A549 (cell line): ENCODE measurements around the gene MAP1LC3A. TPM values are rescaled to one million over a fixed set of nuclear protein-coding genes. Genes with fewer than 3 reads are reported as not detected.
A peak's percentile ranks its signal among the peaks of the same experiment; 100 is the strongest.
"Not testable (repeated sequence)": the region's sequence is repeated elsewhere in the genome, so short reads cannot be mapped to it uniquely, and the experiment has no call there.

Source experiments
- ATAC-seq, 2 experiments: fragments of 200-7000 bp in 1 of 2; fragments of >200 bp in 1 of 2; cut with Nextera tagmentation in 1 of 2; cut with Tn5 transposase in 1 of 2; 3 replicates each; pipeline versions ENCODE4 v1.8.0 to v1.9.1; 2018 to 2020; ENCODE audit warnings: mild to moderate bottlenecking in 1 of 2, moderate library complexity in 1 of 2
- CTCF ChIA-PET: fragments of 300-600 bp; sonication (Branson Sonifier 250); formaldehyde crosslinking; extraction: SDS; loops from one replicate; lab custom pipeline; 2021; ENCODE audit warnings: antibody characterized with exemption, inconsistent platforms; lab: Yijun Ruan, JAX
- POLR2A ChIA-PET: fragments of 350-600 bp; formaldehyde crosslinking; extraction: SDS; loops from one replicate; lab custom pipeline; 2021; ENCODE audit warnings: antibody characterized with exemption, inconsistent platforms; lab: Yijun Ruan, JAX
- DNase-seq, 2 experiments: peaks; one replicate each; pipeline versions ENCODE4 v3.0.0 to v3.0.0-alpha.2; 2011 to 2016; ENCODE audit warnings: low read depth in 1 of 2, low spot score in 1 of 2
- FAIRE-seq: peaks from 2 replicates; lab custom pipeline; 2011; peaks lifted over from hg19 to GRCh38; lab: Jason Lieb, UNC
- H3K27ac ChIP-seq, 2 experiments: fragments of >200 bp; sonication (Bioruptor Twin); formaldehyde crosslinking; 3 replicates each; pipeline ENCODE4 v1.5.1; 2016 to 2017
- H3K4me1 ChIP-seq: fragments of >200 bp; sonication (Bioruptor Twin); formaldehyde crosslinking; 3 replicates; pipeline ENCODE4 v1.6.1; 2016
- H3K4me2 ChIP-seq: fragments of >200 bp; sonication (Bioruptor Twin); formaldehyde crosslinking; 3 replicates; pipeline ENCODE4 v1.6.1; 2016
- H3K4me3 ChIP-seq: fragments of >200 bp; sonication (Bioruptor Twin); formaldehyde crosslinking; 3 replicates; pipeline ENCODE4 v1.5.1; 2016
- H3K9me3 ChIP-seq: fragments of >200 bp; sonication (Bioruptor Twin); formaldehyde crosslinking; 3 replicates; pipeline ENCODE4 v1.6.1; 2016
- BCL3 ChIP-seq: fragments of >200 bp; sonication (Bioruptor Twin); formaldehyde crosslinking; IDR thresholded peaks from 3 replicates; pipeline ENCODE4 v1.6.1; 2016
- CBX2 ChIP-seq: fragments of 200-600 bp; sonication (generic); IDR thresholded peaks from 2 replicates; pipeline ENCODE4 v1.6.1; 2016; ENCODE audit warnings: low read depth, mild to moderate bottlenecking, borderline replicate concordance
- CEBPB ChIP-seq, 2 experiments: fragments of >200 bp in 1 of 2; sonication (Bioruptor Twin) in 1 of 2; formaldehyde crosslinking in 1 of 2; IDR thresholded peaks; 2 replicates each; pipeline ENCODE4 v1.6.1; 2012 to 2016
- CHD2 ChIP-seq: fragments of 150-350 bp; IDR thresholded peaks from 2 replicates; pipeline ENCODE4 v1.6.1; 2014; ENCODE audit warnings: low read length; ENCODE audit not compliant: partially characterized antibody
- ELK1 ChIP-seq: fragments of 150-350 bp; IDR thresholded peaks from 2 replicates; pipeline ENCODE4 v1.6.1; 2014; ENCODE audit warnings: low read depth, mild to moderate bottlenecking, low read length
- FOSL2 ChIP-seq, 2 experiments: fragments of 450-650 bp in 1 of 2; fragments of >200 bp in 1 of 2; sonication (Bioruptor Twin) in 1 of 2; formaldehyde crosslinking; IDR thresholded peaks; 2 replicates each; pipeline versions ENCODE4 v1.5.0 to v1.6.1; 2016 to 2020; ENCODE audit warnings: mild to moderate bottlenecking in 1 of 2, moderate library complexity in 1 of 2
- FOXS1 ChIP-seq: fragments of 250-450 bp; sonication (Bioruptor Pico); IDR thresholded peaks from 2 replicates; pipeline ENCODE4 v1.5.0; 2020; ENCODE audit warnings: mild to moderate bottlenecking, moderate library complexity
- HES2 ChIP-seq: fragments of >200 bp; sonication (Bioruptor Twin); formaldehyde crosslinking; IDR thresholded peaks from 2 replicates; pipeline ENCODE4 v1.6.1; 2016
- HOXB13 ChIP-seq: fragments of 250-450 bp; sonication (Bioruptor Pico); IDR thresholded peaks from 2 replicates; pipeline ENCODE4 v1.5.0; 2020; ENCODE audit warnings: low read depth, mild to moderate bottlenecking, moderate library complexity
- JUN ChIP-seq, 2 experiments: fragments of >200 bp; sonication (Bioruptor Twin); formaldehyde crosslinking; IDR thresholded peaks; 2 replicates in 1 of 2; 3 replicates in 1 of 2; pipeline ENCODE4 v1.6.1; 2016 to 2017
- MAFK ChIP-seq: fragments of 450-650 bp; IDR thresholded peaks from 2 replicates; pipeline ENCODE4 v1.6.1; 2014; ENCODE audit not compliant: partially characterized antibody
- REST ChIP-seq: fragments of 200-600 bp; sonication (generic); IDR thresholded peaks from 2 replicates; pipeline ENCODE4 v1.6.1; 2016; ENCODE audit warnings: antibody characterized with exemption, mild to moderate bottlenecking, moderate library complexity
- SREBF2 ChIP-seq: fragments of 450-650 bp; IDR thresholded peaks from 2 replicates; pipeline ENCODE4 v1.6.1; 2014; ENCODE audit warnings: mild to moderate bottlenecking, moderate library complexity
- TP53 ChIP-seq: fragments of 250-450 bp; sonication (Bioruptor Pico); IDR thresholded peaks from 2 replicates; pipeline ENCODE4 v1.5.0; 2021; ENCODE audit warnings: mild to moderate bottlenecking, moderate library complexity
- USF2 ChIP-seq: fragments of 450-650 bp; IDR thresholded peaks from 2 replicates; pipeline ENCODE4 v1.6.1; 2014; ENCODE audit warnings: antibody characterized with exemption
- WGBS: methylation state at CpG from one replicate; pipeline ENCODE4 v1.1.6; 2017; ENCODE audit errors: missing lambda C conversion rate; 5-methylcytosine and 5-hydroxymethylcytosine counted together
- polyA plus RNA-seq, 4 experiments: library from polyadenylated mRNA; depleted of rRNA in 3 of 4; stranded (reverse); fragments of >200 nt; fragmentation: RNase III in 1 of 4; extraction: RNeasy Plus Mini Kit Qiagen cat#74134 plus additional on column Dnase treatment in 1 of 4; gene quantifications; 2 replicates in 3 of 4; 3 replicates in 1 of 4; pipeline ENCODE4 v1.2.3, GENCODE V29; 2011 to 2017

MAP1LC3A gene
- polyA plus RNA-seq, 2 of the 4 experiments (the other 2 are of a cell fraction), result 4.3 to 15.7 TPM

- TF ChIP-seq CHD2 (no peak), BCL3 (peak; percentile 80)
- TF ChIP-seq, all 56 proteins: peak for 8
Observed at GRCh38 chr20:34516247-34517113, 42.0 kb upstream of the MAP1LC3A start, which contains the start of gene DYNLRB1 (continued).

- CTCF ChIA-PET, result interaction anchor here (0.8 to 6.2 kb wide), 7 partner anchors 22 to 326 kb away, joined by 3 to 52 read pairs (median 6); no protein-coding TSS in a partner anchor
- WGBS, result 0% methylated on average over 3 of the region's 3 CpGs
- H3K27ac ChIP-seq, result peak overlapping the region; percentile 95 to 96
Observed at GRCh38 chr20:34517114-34517505, 41.4 kb upstream of the MAP1LC3A start.

GRCh38 chr20:34518863-34519262 lies 39.7 kb upstream of the MAP1LC3A start:
- WGBS, result 95% methylated on average over 7 of the region's 7 CpGs
- H3K27ac ChIP-seq, H3K9me3 ChIP-seq, H3K4me2 ChIP-seq, DNase-seq, H3K4me3 ChIP-seq, FAIRE-seq, ATAC-seq, POLR2A ChIA-PET: not testable (repeated sequence)
- CTCF ChIA-PET, result interaction anchor here (0.9 to 6.2 kb wide), 4 partner anchors 16 to 263 kb away, joined by 3 to 52 read pairs (median 3); no protein-coding TSS in a partner anchor
- peaks cover 35% of the 10 kb centered on the region for H3K4me1 ChIP-seq

More at GRCh38 chr20:34517114-34517505, 41.4 kb upstream of the MAP1LC3A start:
- POLR2A ChIA-PET, result interaction anchor here (0.6 to 2.2 kb wide), 8 partner anchors 8 to 216 kb away, joined by 3 to 12 read pairs (median 8); partner anchors contain the start of genes AHCY, ITCH and PIGU
- FAIRE-seq (no peak), DNase-seq (no peak)
- peak overlapping the region; percentile 80 for H3K4me3 ChIP-seq
- no peak for TF ChIP-seq REST
- no peak for TF ChIP-seq TP53 (CRISPR knock-in tag)
- no peak for TF ChIP-seq MAFK
- no peak for TF ChIP-seq ELK1
- TF ChIP-seq CBX2, result no peak
- no peak for TF ChIP-seq FOSL2 (IDR thresholded peaks at IDR 0.05)
- TF ChIP-seq FOSL2 (CRISPR knock-in tag; IDR thresholded peaks at IDR 0.05), result no peak
- no peak for TF ChIP-seq FOXS1 (CRISPR knock-in tag)
- TF ChIP-seq HES2, result no peak
- TF ChIP-seq SREBF2, result no peak
- no peak for TF ChIP-seq USF2
- TF ChIP-seq JUN (IDR thresholded peaks at IDR 0.05), result no peak
- no peak for TF ChIP-seq CEBPB (IDR thresholded peaks at IDR 0.05)
- no peak for TF ChIP-seq HOXB13 (CRISPR knock-in tag)
- TF ChIP-seq, all 56 proteins: peak for 0
- Histone ChIP-seq H3K9me3 (no peaks in the 10 kb centered on the region), H3K4me2 (peak overlapping the region; percentile 91), H3K4me1 (peaks cover 24% of the 10 kb centered on the region)
- ATAC-seq, result no peak; a peak in 1 of 6 replicates

GRCh38 chr20:34519841-34520240 lies 38.7 kb upstream of the MAP1LC3A start:
- FAIRE-seq, POLR2A ChIA-PET, DNase-seq, H3K27ac ChIP-seq, H3K4me2 ChIP-seq, H3K4me3 ChIP-seq, ATAC-seq, H3K9me3 ChIP-seq: not testable (repeated sequence)
- WGBS, result 93% methylated on average over 10 of the region's 10 CpGs
- H3K4me1 ChIP-seq, result peaks cover 41% of the 10 kb centered on the region
- CTCF ChIA-PET, result interaction anchor here (1.7 to 7.4 kb wide), 3 partner anchors 208 to 264 kb away, joined by 3 to 106 read pairs (median 52); no protein-coding TSS in a partner anchor
